ENCODE results near the gene SRRM3. TPM values are rescaled to one million over a fixed set of nuclear protein-coding genes. Genes with fewer than 3 reads are reported as not detected.

SRRM3 gene
- total RNA-seq, 1 experiment from 2014 or later, result 1.7 TPM

DNA sequence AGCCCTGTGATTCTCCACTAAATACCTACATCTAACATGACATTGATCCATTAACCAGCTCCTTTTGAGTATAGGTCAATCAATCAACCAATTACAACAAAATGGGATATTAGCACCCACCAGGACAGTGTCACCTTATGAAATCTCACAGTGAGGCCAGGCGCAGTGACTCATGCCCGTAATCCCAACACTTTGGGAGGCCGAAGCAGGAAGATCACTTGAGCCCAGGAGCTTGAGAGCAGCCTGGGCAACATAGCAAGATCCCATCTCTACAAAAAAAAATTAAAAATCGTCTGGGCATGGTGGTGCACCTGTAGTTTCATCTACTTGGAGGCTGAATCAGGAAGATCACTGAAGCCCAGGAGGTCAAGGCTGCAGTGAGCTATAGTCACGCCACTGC is 28.5 kb downstream of the SRRM3 start:
- no peaks in the 10 kb centered on the region for H3K36me3 Mint-ChIP-seq (ENCODE audit: insufficient read depth, unreplicated experiment)
- no peak overlapping the region for H3K4me3 Mint-ChIP-seq (ENCODE audit: unreplicated experiment)
- H3K27ac Mint-ChIP-seq (ENCODE audit: unreplicated experiment), result no peak overlapping the region
- no peaks in the 10 kb centered on the region for H3K4me1 Mint-ChIP-seq (ENCODE audit: low read depth, unreplicated experiment)
- H3K9me3 ChIP-seq, result no peaks in the 10 kb centered on the region
- H3K4me1 ChIP-seq, result no peaks in the 10 kb centered on the region
- H3K4me3 ChIP-seq (ENCODE audit: low read depth, low read length), result no peak overlapping the region
- ChIA-PET POLR2A (no interaction called here), CTCF (no interaction called here)
- no peak for DNase-seq
- TF ChIP-seq, protein P1, sequence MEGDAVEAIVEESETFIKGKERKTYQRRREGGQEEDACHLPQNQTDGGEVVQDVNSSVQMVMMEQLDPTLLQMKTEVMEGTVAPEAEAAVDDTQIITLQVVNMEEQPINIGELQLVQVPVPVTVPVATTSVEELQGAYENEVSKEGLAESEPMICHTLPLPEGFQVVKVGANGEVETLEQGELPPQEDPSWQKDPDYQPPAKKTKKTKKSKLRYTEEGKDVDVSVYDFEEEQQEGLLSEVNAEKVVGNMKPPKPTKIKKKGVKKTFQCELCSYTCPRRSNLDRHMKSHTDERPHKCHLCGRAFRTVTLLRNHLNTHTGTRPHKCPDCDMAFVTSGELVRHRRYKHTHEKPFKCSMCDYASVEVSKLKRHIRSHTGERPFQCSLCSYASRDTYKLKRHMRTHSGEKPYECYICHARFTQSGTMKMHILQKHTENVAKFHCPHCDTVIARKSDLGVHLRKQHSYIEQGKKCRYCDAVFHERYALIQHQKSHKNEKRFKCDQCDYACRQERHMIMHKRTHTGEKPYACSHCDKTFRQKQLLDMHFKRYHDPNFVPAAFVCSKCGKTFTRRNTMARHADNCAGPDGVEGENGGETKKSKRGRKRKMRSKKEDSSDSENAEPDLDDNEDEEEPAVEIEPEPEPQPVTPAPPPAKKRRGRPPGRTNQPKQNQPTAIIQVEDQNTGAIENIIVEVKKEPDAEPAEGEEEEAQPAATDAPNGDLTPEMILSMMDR (IDR thresholded peaks at IDR 0.05; ENCODE audit: insufficient read depth in 1 of 2, low read depth in 1 of 2, low read length in 1 of 2, severe bottlenecking in 1 of 2, unreplicated experiment in 1 of 2), result no peak
- H3K27me3 Mint-ChIP-seq (ENCODE audit: insufficient read depth, unreplicated experiment), result peaks cover 12% of the 10 kb centered on the region
- intact Hi-C loops (cut with micrococcal nuclease; ENCODE audit: unreplicated experiment), result no loop called here
- H3K9me3 Mint-ChIP-seq (ENCODE audit: unreplicated experiment), result no peaks in the 10 kb centered on the region
- no TSS peak for BruUV-seq (replicated peaks)
- no peaks in the 10 kb centered on the region for H3K36me3 ChIP-seq (ENCODE audit: control insufficient read depth, insufficient read depth, low read length)
- H3K27me3 ChIP-seq (replicated peaks; ENCODE audit: control insufficient read depth, insufficient read depth, low read length), result no peaks in the 10 kb centered on the region

DNA sequence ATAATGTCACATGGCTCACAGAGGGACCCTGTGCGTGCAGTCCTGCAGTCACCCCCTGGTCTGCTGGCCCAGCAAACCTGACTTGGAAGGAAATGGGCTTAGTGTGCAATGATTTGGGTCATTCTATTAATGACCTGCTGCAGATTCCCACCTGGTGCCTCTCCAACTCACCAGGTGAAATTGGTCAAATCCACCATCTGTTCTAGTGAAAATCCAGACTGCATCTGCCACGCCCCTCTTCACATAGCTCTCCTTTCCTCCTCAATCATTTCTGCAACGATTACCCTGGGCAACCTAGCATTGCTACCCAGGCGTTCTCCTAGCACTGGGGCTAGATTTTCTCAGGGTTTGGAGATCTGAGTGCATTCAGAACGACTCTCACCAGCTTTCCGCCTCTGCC is 29.4 kb downstream of the SRRM3 start:
- no peaks in the 10 kb centered on the region for H3K36me3 Mint-ChIP-seq (ENCODE audit: insufficient read depth, unreplicated experiment)
- no peak for DNase-seq
- peaks cover 12% of the 10 kb centered on the region for H3K27me3 Mint-ChIP-seq (ENCODE audit: insufficient read depth, unreplicated experiment)
- H3K4me1 ChIP-seq, result 0 out of 2 replicates have a peak, but pooled peaks cover 2% of the 10 kb centered on the region
- ChIA-PET POLR2A (no interaction called here), CTCF (no interaction called here)
- H3K4me3 Mint-ChIP-seq (ENCODE audit: unreplicated experiment), result no peak overlapping the region
- H3K27me3 ChIP-seq (replicated peaks; ENCODE audit: control insufficient read depth, insufficient read depth, low read length), result no peaks in the 10 kb centered on the region
- no peaks in the 10 kb centered on the region for H3K9me3 ChIP-seq
- H3K27ac Mint-ChIP-seq (ENCODE audit: unreplicated experiment), result no peak overlapping the region
- no peaks in the 10 kb centered on the region for H3K4me1 Mint-ChIP-seq (ENCODE audit: low read depth, unreplicated experiment)
- H3K36me3 ChIP-seq (ENCODE audit: control insufficient read depth, insufficient read depth, low read length), result no peaks in the 10 kb centered on the region
- H3K9me3 Mint-ChIP-seq (ENCODE audit: unreplicated experiment), result no peaks in the 10 kb centered on the region
- TF ChIP-seq, protein P1 (IDR thresholded peaks at IDR 0.05; ENCODE audit: insufficient read depth in 1 of 2, low read depth in 1 of 2, low read length in 1 of 2, severe bottlenecking in 1 of 2, unreplicated experiment in 1 of 2), result no peak
- no TSS peak for BruUV-seq (replicated peaks)
- intact Hi-C loops (cut with micrococcal nuclease; ENCODE audit: unreplicated experiment), result no loop called here
- H3K4me3 ChIP-seq (ENCODE audit: low read depth, low read length), result no peak overlapping the region

DNA sequence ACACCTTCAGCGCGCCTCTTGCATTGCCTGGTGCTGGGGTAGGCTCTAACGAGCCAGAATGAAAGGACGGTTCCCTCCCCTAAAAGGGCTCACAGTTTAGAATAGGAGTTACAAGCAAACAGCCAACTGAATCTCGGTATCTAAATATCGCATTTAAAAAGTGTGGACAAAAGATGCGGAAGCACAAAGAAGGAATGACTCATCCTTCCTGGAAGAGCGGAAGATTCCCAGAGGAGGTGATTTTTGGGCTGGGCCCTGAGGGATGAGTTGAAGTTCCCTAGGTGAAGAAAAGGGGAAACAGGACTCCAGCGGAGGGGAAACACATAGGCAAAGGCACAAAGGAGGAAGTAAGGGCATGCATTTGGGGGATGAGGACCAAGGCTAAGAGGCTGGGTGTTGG is 29.9 kb downstream of the SRRM3 start:
- intact Hi-C loops (cut with micrococcal nuclease; ENCODE audit: unreplicated experiment), result no loop called here
- Mint-ChIP-seq H3K4me3 (ENCODE audit: unreplicated experiment) (no peak overlapping the region), H3K36me3 (ENCODE audit: insufficient read depth, unreplicated experiment) (no peaks in the 10 kb centered on the region), H3K27ac (ENCODE audit: unreplicated experiment) (no peak overlapping the region), H3K4me1 (ENCODE audit: low read depth, unreplicated experiment) (no peaks in the 10 kb centered on the region), H3K9me3 (ENCODE audit: unreplicated experiment) (no peaks in the 10 kb centered on the region), H3K27me3 (ENCODE audit: insufficient read depth, unreplicated experiment) (peaks cover 14% of the 10 kb centered on the region)
- no peaks in the 10 kb centered on the region for H3K27me3 ChIP-seq (replicated peaks; ENCODE audit: control insufficient read depth, insufficient read depth, low read length)
- CTCF ChIA-PET, result no interaction called here
- TF ChIP-seq, protein P1 (IDR thresholded peaks at IDR 0.05; ENCODE audit: insufficient read depth in 1 of 2, low read depth in 1 of 2, low read length in 1 of 2, severe bottlenecking in 1 of 2, unreplicated experiment in 1 of 2), result no peak
- POLR2A ChIA-PET, result no interaction called here
- H3K4me1 ChIP-seq, result 0 out of 2 replicates have a peak, but pooled peaks cover 2% of the 10 kb centered on the region
- BruUV-seq (replicated peaks), result no TSS peak
- no peak overlapping the region for H3K4me3 ChIP-seq (ENCODE audit: low read depth, low read length)
- no peaks in the 10 kb centered on the region for H3K9me3 ChIP-seq
- no peak for DNase-seq
- no peaks in the 10 kb centered on the region for H3K36me3 ChIP-seq (ENCODE audit: control insufficient read depth, insufficient read depth, low read length)

Measured in Caco-2 (cell line).